Adrenal gland (tissue), 12 donors: Measurements from ENCODE around the gene GPR176. TPM values are rescaled to one million over a fixed set of nuclear protein-coding genes. Genes with fewer than 3 reads are reported as not detected.

Experiments
- DNase-seq, 7 donors: peaks; one replicate each; pipeline ENCODE4 v3.0.0-alpha.2; 2019 to 2020
- H3K27ac ChIP-seq, 5 donors: fragments of 200-600 bp; sonication (generic) in 4 of 5; 1 replicate in 3 of 5; 2 replicates in 2 of 5; pipeline versions ENCODE4 v1.5.1 to v1.8.0; 2016 to 2020; ENCODE audit warnings: mild to moderate bottlenecking in 1 of 5
- H3K27me3 ChIP-seq: fragments of 200-600 bp; 2 replicates; pipeline ENCODE4 v1.8.0; 2021
- H3K36me3 ChIP-seq, 2 donors: fragments of 200-600 bp; replicated peaks in 1 of 2; 1 replicate in 1 of 2; 2 replicates in 1 of 2; pipeline versions ENCODE4 v1.5.1 to v1.8.0; 2018 to 2022
- H3K4me1 ChIP-seq, 2 donors: fragments of 200-600 bp; replicated peaks in 1 of 2; 1 replicate in 1 of 2; 2 replicates in 1 of 2; pipeline versions ENCODE4 v1.5.1 to v1.8.0; 2018 to 2021
- H3K4me3 ChIP-seq, 4 donors: fragments of 200-600 bp; sonication (generic) in 3 of 4; one replicate each; pipeline ENCODE4 v1.5.1; 2016 to 2018
- H3K9me3 ChIP-seq, 3 donors: fragments of 200-600 bp; sonication (generic) in 1 of 3; replicated peaks in 1 of 3; 1 replicate in 2 of 3; 2 replicates in 1 of 3; pipeline versions ENCODE4 v1.5.1 to v1.8.0; 2016 to 2021
- CTCF ChIP-seq, 6 experiments: fragments of 450-650 bp in 4 of 6; fragments of 200-600 bp in 2 of 6; sonication (generic) in 1 of 6; IDR thresholded peaks; 1 replicate in 5 of 6; 2 replicates in 1 of 6; pipeline versions ENCODE4 v1.5.1 to v1.8.0; 2016 to 2021; ENCODE audit warnings: antibody characterized with exemption in 6 of 6, mild to moderate bottlenecking in 2 of 6, moderate library complexity in 1 of 6
- POLR2A ChIP-seq, 2 donors: fragments of 450-650 bp; IDR thresholded peaks; one replicate each; pipeline ENCODE4 v1.6.1; 2017; ENCODE audit warnings: antibody characterized with exemption in 2 of 2, mild to moderate bottlenecking in 2 of 2, moderate library complexity in 1 of 2
- WGBS, 4 donors: extraction: QIAGEN DNeasy Blood & Tissue Kit in 2 of 4; methylation state at CpG; one replicate each; pipeline versions ENCODE4 v1.1.5 to v1.1.7; 2013 to 2017; 5-methylcytosine and 5-hydroxymethylcytosine counted together
- intact Hi-C, 2 donors: fragments of 100-400 bp; cut with DNase I; formaldehyde crosslinking; loops; one replicate each; pipeline versions ENCODE4 v1.14.1 to v1.15.0; 2022 to 2023
- polyA plus RNA-seq, 3 donors: library from polyadenylated mRNA; stranded (reverse); fragments of 200-250 nt in 2 of 3; fragments of 350-450 nt in 1 of 3; fragmentation: Illumina TruSeq in 1 of 3; extraction: RNeasy Lipid Tissue Mini Kit (QIAGEN cat#74804) in 1 of 3; gene quantifications; one replicate each; pipeline ENCODE4 v1.2.3, GENCODE V29; 2013 to 2014
- total RNA-seq, 9 donors: library from RNA; depleted of rRNA in 4 of 9; stranded (reverse); fragments of >200 nt in 4 of 9; fragments of 120-200 nt in 1 of 9; fragmentation: NEBNext Ultra II Directional in 1 of 9; extraction: Animal tissue kit (Norgen Biotek cat#: 25700) in 1 of 9; gene quantifications; one replicate each; pipeline versions ENCODE4 v1.1.0 to v1.2.4, GENCODE V29; 2013 to 2023
- donor health status: healthy with polysubstance abuse.
- donor health status: Bipolar disorder and iron deficiency.
- donor health status: DM: yes; HTN: yes; CAD: no.
- donor health status: DM: no; HTN: no; CAD: no.
- donor health status: DM: no; HTN: no; CAD: no.
- donor health status: DM: yes; HTN: yes; CAD: no.

The GPR176 gene
- total and polyA plus RNA-seq, 12 donors = 1.4 to 12.7 (median 5.6) TPM

- H3K27ac ChIP-seq = no peak overlapping the region
- no peaks in the 10 kb centered on the region for H3K9me3 ChIP-seq
- no peak overlapping the region for H3K4me3 ChIP-seq
- no peaks in the 10 kb centered on the region for H3K27me3 ChIP-seq
- no peak for TF ChIP-seq CTCF (IDR thresholded peaks at IDR 0.05)
- intact Hi-C loops = no loop called here
- 69 to 93% (median 83%) methylated on average over 2 of the region's 2 CpGs for WGBS, 4 donors
- H3K36me3 ChIP-seq = no peaks in the 10 kb centered on the region
- DNase-seq = no peak
- H3K4me1 ChIP-seq = peaks cover 0 to 10% of the 10 kb centered on the region in 2 donors
Observed at GRCh38 chr15:39823634-39824033, 96.4 kb downstream of the GPR176 start.

- Histone ChIP-seq H3K27me3 (no peaks in the 10 kb centered on the region), H3K4me1 (peaks cover 0 to 10% of the 10 kb centered on the region in 2 donors), H3K27ac (no peak overlapping the region), H3K9me3 (no peaks in the 10 kb centered on the region), H3K4me3 (no peak overlapping the region), H3K36me3 (no peaks in the 10 kb centered on the region)
- intact Hi-C loops = no loop called here
- DNase-seq = peak in 4 of 7 donors; percentile 8 to 31 (median 22)
- TF ChIP-seq CTCF (IDR thresholded peaks at IDR 0.05) = no peak
- no peak for TF ChIP-seq POLR2A (IDR thresholded peaks at IDR 0.05)
- WGBS, 4 donors = 33 to 45% (median 38%) methylated on average over 3 of the region's 3 CpGs
Observed at GRCh38 chr15:39820050-39820602, 99.9 kb downstream of the GPR176 start.

- 81 to 83% (median 82%) methylated on average over 3 of the region's 3 CpGs for WGBS, 4 donors
- H3K9me3 ChIP-seq = no peaks in the 10 kb centered on the region
- intact Hi-C loops = no loop called here
- peaks cover 0 to 10% of the 10 kb centered on the region in 2 donors for H3K4me1 ChIP-seq
- no peak for DNase-seq
- no peak for TF ChIP-seq POLR2A (IDR thresholded peaks at IDR 0.05)
- TF ChIP-seq CTCF (IDR thresholded peaks at IDR 0.05) = no peak
- no peaks in the 10 kb centered on the region for H3K27me3 ChIP-seq
- no peak overlapping the region for H3K27ac ChIP-seq
- no peaks in the 10 kb centered on the region for H3K36me3 ChIP-seq
- H3K4me3 ChIP-seq = no peak overlapping the region
Observed at GRCh38 chr15:39819533-39819932, 100.5 kb downstream of the GPR176 start.

- Histone ChIP-seq H3K9me3 (no peaks in the 10 kb centered on the region), H3K27ac (no peak overlapping the region), H3K4me1 (peaks cover 0 to 10% of the 10 kb centered on the region in 2 donors), H3K27me3 (no peaks in the 10 kb centered on the region), H3K4me3 (no peak overlapping the region), H3K36me3 (no peaks in the 10 kb centered on the region)
- no peak for TF ChIP-seq POLR2A (IDR thresholded peaks at IDR 0.05)
- no peak for TF ChIP-seq CTCF (IDR thresholded peaks at IDR 0.05)
- DNase-seq = no peak
- intact Hi-C loops = no loop called here
Observed at GRCh38 chr15:39817892-39818291, 102.2 kb downstream of the GPR176 start.
